Measurements from ENCODE around the gene CD200.

GRCh38 chr3:112397556-112397955, 64.6 kb downstream of the CD200 start:
- TF ChIP-seq CTCF (IDR thresholded peaks at IDR 0.05) (no peak), REST (IDR thresholded peaks at IDR 0.05; ENCODE audit: insufficient read depth in 1 of 2, low read depth in 2 of 2, low read length in 1 of 2) (no peak), POLR2AphosphoS5 (IDR thresholded peaks at IDR 0.05; ENCODE audit: low read depth, low read length) (no peak)
